Daoy (cell line): ENCODE results near the gene MAGEA9B. TPM values are rescaled to one million over a fixed set of nuclear protein-coding genes. Genes with fewer than 3 reads are reported as not detected.
"Not testable (repeated sequence)": the region's sequence is repeated elsewhere in the genome, so short reads cannot be mapped to it uniquely, and the experiment has no call there.

Experiments used
- DNase-seq: peaks from one replicate; pipeline ENCODE4 v3.0.0-alpha.2; 2015; ENCODE audit warnings: low read depth
- total RNA-seq: library from RNA; depleted of rRNA; stranded (reverse); fragments of >200 nt; shearing (Covaris generic); gene quantifications from 2 replicates; pipeline ENCODE4 v1.2.3, GENCODE V29; 2014; rRNA removed

The MAGEA9B gene
- total RNA-seq, 1 experiment from 2014 or later, result 0.11 TPM

- DNase-seq, result not testable (repeated sequence)
Measured at GRCh38 chrX:149534926-149535602, 52.2 kb downstream of the MAGEA9B start.

DNA sequence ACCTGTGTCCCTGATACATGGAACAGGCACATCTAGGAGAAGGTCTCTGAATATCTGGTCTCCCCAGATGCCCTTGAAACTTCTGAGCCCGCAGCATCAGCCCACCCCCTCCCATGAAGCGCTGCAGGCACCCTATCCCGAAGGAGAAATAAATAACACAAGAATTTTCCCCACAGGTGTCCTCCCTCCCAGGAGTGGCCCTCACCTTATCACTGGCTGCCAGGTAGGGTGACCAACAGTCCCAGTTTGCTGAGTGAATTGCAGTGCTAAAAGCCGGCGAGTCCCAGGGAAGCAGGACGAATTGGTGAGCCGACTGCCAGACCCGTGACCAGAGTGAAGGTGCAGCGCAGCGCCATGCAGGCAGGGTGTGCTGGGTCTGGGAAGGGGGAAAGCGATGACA is 53.3 kb downstream of the MAGEA9B start:
- DNase-seq, result not testable (repeated sequence)

DNA sequence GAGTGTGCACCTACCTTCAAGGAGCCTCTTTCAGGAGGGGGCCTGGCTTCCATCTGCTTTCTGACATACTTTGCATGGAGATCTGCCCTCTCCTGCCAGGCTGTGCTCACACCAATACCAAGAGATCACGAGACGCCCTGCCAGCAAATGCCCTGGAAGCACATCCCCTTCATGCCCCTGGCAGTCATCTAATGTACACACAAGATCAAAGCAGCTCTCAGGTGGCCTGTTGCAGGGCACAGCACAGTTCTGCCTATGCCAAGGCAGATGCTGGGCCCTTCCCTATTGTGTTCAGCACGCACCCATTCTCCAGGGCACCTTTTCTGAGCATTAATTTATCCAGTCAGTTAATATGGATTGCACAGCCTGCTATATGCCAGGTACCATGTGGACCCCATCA is 54.4 kb downstream of the MAGEA9B start:
- not testable (repeated sequence) for DNase-seq

Other genes starting within 250 kb of the MAGEA9B start
- gene IDS, start 82.2 kb downstream of the MAGEA9B start, total RNA-seq, result 28.1 and 45.1 TPM in 2 replicates
- gene EOLA1, start 46.4 kb downstream of the MAGEA9B start, total RNA-seq, result 7.4 and 12.7 TPM in 2 replicates
- gene HSFX3, start 37.5 kb downstream of the MAGEA9B start, total RNA-seq, result not detected in 2 replicates
- gene HSFX2, start 7.9 kb upstream of the MAGEA9B start, total RNA-seq, result not detected in 2 replicates
- gene TMEM185A, start 44.3 kb upstream of the MAGEA9B start, total RNA-seq, result 8.3 and 14.4 TPM in 2 replicates
- 46.0 and 48.3 TPM in 2 replicates for gene MAGEA11, start 124.6 kb upstream of the MAGEA9B start, total RNA-seq
- 0.17 and 1.3 TPM in 2 replicates for gene HSFX1, start 186.6 kb upstream of the MAGEA9B start, total RNA-seq
- gene MAGEA9, start 194.5 kb upstream of the MAGEA9B start, total RNA-seq, result not detected in 2 replicates